GM18873 (cell line): ENCODE data around the gene IL17REL.

ENCODE experiments used
- ATAC-seq: cut with Tn5 transposase; IDR thresholded peaks from one replicate; pipeline ENCODE4 v1.9.1; 2021; ENCODE audit warnings: mild to moderate bottlenecking, moderate library complexity, moderate number of reproducible peaks; ENCODE audit not compliant: unreplicated experiment, low FRiP score

The IL17REL gene

DNA sequence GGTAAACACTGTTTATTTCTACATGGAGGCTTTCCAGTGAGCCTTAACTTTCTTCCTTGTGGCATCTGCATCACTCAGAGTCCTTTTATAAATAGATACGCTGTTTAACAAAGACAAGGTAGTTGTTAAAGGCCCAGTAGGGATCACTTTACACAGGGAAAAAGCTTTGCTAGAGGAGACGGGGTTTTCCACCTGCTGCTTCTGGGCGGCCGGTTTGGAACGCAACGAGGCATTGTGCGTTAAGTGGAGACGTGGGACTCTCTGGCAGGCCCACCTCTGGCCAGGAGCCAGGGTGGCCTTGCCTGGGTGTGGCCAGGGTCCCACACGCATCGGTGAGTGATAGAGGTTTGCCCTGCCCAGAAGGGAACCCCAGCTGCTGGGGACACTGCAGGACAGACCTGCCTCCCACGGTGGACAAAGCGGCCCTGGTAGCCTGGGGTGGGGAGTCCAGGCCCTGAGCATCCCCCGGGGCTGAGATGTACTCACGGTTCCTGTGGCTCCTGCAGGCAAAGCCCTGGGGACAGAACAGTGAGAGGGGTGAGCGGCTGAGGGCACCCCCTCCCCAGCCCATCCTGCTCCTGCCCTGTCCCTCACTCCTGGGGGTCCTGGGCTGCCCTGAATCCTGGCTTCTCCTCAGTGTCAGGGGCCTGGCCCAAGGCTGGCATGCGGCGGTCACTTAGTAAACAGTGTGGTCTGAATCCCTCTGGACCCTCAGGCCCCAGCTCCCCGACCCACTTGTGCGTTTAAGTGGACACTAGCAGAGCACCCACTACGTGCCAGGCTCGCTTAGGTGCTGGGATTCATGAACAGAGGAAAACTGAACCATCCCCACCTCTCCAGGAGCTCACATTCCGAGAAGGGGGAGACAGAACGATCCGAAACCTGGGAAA lies 4.2 kb downstream of the IL17REL start:
- ATAC-seq: no peak

DNA sequence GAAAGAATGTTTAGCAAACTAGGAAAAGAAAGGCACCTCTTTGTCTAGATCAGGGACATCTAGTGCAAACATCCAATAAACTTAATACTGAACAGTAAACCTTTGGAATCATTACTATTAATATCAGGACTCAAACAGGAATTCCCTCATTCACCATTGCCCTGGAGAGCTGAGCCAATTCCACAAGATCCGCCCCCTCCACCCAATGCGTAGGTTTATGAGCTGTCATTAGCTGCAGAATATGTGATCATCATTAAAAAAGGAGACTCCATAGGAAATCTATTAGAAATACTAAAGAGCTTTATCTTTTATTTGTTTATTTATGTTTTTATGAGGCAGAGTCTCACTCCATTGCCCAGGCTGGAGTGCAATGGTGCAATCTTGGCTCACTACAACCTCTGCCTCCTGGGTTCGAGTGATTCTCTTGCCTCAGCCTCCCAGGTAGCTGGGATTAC lies 5.5 kb downstream of the IL17REL start:
- ATAC-seq: no peak

DNA sequence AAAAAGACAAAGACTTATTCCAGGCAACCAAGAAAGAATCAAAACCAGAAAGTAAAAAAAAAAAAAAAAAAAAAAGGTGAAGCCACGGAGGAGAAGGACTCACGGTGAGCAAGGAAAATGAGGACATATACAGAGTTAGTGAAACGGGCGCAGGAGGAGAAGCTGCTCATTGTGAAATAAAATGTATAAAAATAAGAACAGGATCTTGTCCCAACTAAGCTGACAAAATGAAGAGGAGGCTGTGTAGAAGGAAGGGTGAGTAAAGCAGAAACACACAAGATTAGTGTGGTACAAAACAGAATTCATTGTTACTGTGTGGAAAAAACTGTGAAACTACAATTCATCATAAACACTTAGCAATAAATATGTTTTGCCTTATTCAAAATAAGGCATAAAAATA lies 7.6 kb downstream of the IL17REL start:
- ATAC-seq: no peak

DNA sequence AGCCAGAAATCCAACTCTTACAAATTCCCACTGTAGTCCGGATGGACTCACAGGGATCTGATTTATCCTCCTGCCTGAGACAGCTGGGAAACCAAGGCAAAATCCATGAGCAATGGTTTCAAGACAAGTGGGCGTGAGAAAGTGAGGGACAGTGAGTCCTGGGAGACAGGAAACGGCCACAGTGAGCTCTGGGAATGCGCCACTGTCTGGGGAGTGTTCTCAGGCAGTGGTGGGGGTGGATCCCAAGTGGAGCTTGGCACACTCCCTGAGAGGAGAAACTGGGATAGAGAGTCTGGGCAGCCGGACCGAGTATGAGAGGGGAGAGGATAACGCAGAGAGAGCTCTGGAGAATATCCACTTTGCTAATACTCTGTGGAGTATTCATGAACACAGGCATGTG lies 9.8 kb downstream of the IL17REL start:
- no peak for ATAC-seq

DNA sequence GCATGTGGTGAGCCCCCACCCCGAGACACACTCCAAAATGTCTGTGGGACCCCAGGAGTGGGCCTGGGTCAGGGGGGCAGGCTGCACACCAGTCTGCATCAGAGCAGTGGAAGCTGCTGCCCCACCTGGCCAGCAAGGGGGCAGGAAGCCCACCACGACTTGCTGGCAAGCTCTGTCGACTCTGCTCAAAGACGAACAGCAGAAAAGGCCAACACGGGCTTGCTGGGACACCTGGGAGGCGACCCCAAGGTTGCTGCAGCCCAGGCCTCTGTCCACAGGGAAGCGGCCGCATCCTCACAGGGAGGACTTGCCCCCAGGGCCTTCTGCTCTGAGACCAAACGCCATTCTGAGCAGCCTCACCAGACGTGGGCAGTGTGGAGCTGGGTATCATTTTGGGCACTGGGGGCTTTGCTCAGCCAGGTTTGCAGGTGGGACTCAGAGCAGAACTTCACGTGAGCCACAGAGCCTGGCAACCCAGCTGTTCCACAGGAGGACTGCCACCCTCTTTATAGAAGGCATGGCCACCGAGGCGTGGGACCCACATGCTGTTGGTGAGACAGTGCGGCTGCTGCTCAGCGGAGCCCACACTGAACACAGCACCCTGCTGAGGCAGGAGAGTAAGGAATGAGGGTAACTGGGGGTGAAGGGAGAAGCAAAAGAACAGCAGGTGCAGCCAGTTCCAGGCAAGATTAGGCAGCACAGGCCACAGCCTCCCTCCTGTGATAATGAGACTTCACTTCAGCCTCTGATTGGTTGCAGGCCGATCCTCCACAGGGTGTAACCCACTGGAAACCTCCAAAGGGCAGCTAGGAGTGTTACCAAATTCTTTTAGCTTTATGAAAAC lies 11.0 kb downstream of the IL17REL start:
- ATAC-seq: no peak

DNA sequence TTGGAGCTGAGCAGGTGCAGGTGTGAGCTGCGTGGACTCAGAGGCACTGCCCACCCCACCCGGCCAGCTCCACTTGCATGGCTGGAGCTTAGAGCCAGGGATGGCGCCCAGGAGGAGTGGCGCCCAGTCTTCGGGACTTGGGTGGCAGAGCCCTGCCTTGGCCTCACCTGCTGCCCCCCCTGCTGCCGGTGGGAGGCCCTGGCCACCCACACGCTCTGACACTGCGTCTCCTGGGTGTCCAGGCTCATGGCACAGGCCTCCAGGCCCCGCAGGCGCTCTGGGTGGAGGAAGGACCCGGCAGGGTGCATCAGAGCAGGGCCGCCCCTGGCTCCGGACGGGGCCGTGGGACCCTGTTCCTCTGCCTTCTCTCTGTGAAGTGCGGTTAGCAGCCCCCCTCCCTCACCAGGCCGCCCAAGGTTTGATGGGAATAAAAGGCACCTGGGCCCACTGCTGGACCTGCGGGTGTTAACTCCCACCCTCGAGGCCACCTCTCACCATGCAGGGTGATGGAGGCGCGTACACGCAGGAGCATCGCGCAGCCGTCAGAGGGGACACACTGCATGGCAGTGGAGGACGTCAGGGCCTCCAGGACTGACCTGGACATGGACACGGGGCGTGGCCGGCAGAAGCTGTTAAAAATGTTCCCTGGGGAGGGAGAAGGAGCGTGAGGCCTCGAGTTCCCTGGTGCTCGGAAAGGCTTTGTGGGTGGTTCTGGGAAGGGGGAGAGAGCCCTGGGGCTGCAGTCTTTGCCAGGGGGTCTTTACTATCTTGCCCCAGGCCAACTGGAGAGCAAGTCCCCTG lies 11.8 kb downstream of the IL17REL start:
- no peak for ATAC-seq

DNA sequence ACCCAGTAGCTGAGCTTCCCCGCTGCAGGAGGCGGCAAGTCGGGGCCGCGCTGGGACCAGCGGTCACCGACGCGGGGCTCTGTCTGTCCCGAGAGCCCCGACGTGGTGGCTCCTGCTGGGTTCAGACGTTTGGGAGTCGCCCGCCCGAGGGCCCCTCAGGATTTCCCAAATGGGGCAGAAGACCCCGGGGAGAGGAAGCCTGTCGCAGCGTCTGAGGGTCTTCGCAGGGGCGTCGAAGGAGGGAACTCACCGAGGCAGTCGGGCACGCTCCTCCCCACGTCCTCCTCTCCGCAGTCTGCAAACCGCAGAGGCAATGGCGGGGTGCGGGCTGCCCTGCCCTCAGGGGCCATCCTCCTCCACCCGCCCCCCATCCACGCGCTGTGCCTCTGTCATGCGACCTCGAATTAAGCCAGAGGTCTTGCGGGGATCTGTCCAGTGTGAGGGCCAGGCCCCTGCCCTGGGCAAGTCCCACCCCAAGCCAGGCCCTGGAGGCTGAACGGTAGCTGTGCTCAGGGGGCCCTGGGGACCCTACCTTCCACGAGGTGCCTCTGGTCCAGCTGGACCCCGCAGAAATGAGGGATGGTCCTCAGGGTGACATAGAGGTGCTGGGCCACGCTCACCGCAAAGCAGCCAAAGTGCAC lies 12.5 kb downstream of the IL17REL start:
- ATAC-seq: no peak

DNA sequence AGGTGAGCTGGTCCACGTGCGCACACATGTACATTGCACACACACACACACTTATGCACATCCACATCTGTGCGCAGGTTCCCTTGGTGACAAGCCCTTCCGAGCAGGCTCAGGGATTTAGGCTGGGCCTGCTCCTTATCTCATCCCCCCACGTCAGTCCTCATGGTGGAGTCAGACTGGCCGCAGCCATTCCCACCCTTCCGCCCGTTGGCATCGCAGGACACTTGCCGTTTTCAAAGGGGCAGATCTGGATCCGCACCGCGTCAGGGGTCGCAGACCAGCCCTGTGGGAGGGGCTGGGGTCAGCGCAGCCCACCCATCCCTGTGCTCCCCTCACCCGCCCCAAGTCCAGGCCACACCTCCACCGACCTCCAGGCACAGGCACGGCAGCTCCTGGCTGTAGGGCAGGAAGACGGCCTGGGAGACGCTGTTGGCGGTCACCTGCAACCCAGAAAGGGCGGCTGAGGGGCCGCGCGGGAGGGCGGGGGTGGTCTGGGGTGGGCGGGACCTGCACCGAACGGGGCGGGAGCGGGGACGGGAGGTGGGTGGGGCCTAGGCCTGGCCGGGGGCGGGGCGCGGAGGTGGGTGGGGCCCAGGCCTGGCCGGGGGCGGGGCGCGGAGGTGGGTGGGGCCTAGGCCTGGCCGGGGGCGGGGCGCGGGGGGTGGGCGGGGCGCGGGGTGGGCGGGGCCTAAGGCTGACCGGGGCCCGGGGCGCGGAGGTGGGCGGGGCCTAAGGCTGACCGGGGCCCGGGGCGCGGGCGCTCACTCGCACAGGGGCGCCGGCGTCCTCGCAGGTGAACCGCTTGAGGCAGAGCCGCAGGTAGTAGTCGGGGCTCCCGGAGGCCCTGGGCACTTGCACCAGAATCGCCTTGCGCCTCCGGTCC lies 13.3 kb downstream of the IL17REL start:
- ATAC-seq: no peak

DNA sequence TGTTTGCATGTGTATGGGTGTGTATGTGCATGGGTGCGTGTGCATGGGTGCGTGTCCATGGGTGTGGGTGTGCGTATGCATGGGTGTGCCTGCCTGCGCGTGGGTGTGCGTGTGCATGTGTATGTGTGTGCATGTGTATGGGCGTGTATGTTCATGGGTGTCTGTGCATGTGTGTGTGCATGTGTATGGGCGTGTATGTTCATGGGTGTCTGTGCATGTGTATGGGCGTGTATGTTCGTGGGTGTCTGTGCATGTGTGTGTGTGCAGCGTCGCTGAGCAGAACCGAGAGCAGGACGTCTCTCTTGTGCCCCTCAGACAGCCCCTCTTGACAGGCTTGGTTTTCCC lies 13.9 kb downstream of the IL17REL start:
- ATAC-seq: no peak

DNA sequence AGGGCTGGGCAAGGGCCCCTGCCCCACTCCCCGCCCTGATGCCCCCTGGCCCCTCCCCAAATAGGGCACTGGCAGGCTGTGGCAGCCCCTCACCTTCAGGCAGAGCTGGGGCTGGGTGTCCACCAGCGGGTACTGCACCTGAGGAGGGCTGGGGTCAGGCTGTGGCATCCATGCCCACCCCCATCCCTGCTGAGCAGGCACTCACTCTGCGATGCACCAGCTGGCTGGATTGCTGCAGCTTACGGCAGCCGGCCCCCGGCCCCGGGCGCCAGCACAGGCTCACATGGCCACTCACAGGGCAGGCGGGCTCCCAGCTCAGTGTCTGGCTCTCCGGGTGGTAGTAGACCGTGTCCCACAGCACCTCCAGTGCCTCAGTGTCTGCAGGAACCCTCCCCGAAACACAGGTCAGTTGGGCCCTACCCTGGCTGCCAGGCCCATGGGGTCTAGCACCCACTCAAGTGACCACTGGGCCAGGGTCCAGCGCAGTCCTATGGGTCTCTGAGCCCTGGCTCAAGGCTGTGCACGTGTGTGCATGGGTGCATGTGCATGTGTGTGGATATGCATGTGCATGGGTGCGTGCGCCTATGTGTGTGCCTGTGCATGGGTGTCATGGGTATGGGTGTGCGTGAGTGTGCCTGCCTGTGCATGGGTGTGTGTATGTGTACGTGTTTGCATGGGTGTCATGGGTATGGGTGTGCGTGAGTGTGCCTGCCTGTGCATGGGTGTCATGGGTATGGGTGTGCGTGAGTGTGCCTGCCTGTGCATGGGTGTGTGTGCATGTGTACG lies 14.4 kb downstream of the IL17REL start:
- ATAC-seq: no peak

DNA sequence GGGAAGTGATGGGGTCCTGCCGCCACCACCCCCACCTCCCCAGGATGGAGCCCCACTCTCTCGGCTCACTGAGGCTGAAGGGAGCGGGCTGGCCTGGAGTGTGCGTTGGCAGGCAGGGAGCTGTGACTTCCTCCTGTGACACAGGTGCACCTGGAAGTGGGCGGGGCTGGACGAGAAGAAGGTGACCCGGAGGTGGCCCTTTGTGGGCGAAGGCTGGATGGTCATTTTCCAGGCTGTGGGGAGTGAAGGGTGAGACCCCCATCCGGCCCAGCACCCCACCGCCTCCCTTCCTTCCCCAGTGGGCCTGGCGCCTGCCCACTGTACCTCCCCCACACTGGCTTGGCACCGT lies 15.3 kb downstream of the IL17REL start:
- ATAC-seq: no peak

DNA sequence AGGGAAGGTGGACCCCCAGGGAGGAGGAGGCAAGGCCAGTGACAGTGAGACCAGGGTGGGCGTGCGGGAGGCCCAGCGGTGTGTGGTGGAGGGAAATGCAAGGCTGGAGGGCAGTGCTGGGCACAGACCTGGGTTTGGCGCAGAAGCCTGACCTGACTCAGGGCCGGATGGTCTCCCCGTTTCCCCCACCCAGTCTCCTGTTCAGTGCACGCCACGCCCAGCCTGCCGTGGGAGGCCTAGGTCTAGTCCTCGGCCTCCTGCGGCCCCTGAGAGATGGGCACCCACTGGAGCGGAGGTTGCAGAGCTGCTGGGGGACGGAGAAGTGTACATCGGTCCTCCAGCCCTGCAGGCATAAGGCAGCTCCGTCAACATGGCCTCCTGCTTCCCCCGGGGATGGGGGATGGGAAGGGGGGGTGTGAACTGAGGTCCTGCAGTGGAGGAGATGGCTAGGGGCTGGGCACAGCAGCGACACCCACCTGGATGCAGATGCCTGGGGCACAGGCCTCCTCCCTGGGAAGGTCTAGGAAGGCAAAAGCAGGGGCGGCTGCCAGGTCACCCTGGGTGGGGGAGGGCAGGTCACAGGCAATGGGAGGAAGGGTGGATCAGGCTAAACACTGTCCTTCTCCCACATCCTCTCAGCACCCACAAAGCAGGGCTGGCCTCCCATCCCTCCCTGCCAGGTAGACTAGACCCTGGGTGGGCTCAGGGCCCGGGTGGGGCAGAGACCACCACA lies 15.9 kb downstream of the IL17REL start:
- ATAC-seq: no peak

DNA sequence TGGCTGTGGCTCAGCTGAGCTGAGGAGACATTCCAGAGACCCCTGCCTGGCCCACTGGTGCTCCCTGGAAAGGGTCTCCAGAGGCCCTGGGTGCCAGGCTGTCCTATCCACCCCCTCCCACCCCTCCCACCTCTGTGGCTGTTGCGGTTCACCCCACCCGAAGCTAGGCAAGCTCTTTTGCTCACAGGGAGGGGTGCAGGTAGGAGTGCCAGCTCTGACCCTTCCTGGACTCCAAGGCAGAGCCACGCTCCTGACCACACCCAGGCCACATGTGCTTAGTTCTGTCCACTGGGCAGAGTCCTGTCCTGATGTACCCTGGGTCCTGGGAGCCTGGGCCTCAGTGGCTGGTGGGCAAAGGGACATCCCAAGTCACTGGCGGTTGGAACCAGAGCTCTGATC lies 16.4 kb downstream of the IL17REL start:
- no peak for ATAC-seq

DNA sequence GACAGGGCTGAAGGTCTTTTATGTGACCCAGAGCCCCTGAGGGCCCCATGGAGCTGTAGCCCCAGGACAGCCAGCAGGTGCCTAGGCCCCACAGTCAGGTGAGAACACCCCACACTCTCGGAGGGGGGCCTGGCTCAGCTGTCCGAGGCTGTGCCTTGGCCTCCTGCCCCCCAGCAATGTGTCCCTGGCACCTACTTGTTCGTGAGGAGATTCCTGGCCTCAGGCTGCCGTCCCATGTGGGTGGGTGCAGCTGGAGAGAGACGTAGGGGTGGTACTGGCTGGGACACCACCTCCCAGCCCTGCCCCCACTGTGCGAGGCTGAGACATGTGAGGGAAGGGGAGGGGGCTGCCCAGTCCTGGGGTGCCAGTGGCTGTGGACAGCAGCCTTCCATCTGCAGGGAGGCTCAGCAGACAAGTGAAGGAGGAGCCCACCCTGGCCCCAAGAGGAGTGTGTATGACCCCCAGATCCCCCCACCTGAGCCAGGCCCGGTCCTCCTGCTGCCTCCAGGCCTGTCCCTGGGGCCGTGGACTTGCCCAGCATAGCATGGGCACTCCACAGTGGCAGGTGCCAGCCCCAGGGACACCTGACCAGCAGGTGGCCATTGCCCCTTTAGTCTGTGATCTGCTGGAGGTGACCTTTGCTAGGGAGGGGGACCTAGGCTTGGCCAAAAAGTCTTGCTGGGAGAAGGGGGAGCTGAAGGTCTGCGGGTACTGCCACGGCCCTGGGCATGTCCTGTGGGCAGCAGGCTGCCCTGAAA lies 17.0 kb downstream of the IL17REL start:
- ATAC-seq: no peak

DNA sequence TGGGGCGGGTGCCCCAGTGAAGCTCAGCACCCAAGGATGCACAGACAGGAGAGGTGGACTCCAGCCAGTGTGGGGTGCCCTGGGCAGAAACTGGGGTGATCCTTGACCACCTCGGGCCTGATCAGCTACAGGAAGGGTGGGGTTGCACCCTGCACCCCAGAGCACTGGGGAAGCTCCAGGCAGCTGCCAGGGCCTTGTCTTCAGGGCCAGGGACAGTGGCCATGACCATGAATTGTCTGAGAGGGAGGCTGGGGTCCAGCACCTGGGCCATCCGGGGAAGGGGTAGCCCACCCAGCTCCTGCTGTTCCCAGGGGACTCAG lies 17.6 kb downstream of the IL17REL start:
- ATAC-seq: no peak

DNA sequence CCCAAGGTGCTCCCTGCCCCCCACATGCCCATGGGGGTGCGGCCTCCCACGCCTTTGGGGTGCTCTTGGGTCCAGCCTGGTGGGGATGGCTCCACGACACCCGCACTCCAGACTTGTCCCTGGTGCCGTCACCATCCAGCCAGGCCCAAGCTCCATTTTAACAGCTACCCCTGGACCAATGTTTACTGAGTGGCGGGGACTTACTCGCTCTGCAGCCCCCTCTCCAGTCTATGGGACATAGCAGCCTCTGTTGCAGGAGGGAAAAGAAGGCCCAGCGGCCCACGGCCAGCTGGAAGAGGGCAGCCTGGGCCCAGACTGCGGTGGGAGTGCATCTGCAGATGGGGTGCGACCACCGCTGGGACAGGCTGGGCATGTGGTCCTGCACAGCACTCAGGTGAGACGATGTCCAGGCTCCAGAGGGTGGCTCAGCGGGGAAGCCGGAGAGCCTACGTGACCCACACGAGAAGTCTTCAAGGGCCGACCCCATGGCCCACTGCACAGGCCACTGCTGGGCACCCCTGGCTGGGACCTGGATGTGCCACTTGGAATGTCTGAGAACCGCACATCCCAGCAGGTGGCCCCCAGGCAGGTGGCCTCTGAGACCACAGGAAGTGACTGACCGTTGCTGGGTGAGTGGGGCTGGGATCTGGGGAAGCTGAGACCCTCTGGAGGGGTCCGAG lies 18.1 kb downstream of the IL17REL start:
- no peak for ATAC-seq
